Activated T-helper 1 cell treated with Interleukin-2 at 50 U/mL for 16 hours (primary cell): ENCODE measurements around the gene BBLN.
"Not testable (repeated sequence)": the region's sequence is repeated elsewhere in the genome, so short reads cannot be mapped to it uniquely, and the experiment has no call there.

Experiments used
- DNase-seq: peaks from one replicate; pipeline ENCODE4 v3.0.0-alpha.2; 2020; ENCODE audit warnings: low read depth

The BBLN gene

GRCh38 chr9:128163523-128164306 is 3.6 kb downstream of the BBLN start:
- DNase-seq = no peak

- no peak for DNase-seq
Measured at GRCh38 chr9:128164307-128164885, 4.3 kb downstream of the BBLN start.

- no peak for DNase-seq
Measured at GRCh38 chr9:128166169-128166568, 6.1 kb downstream of the BBLN start.

GRCh38 chr9:128167209-128167608 is 7.1 kb downstream of the BBLN start:
- DNase-seq = no peak

GRCh38 chr9:128168731-128169308 is 8.8 kb downstream of the BBLN start:
- no peak for DNase-seq

GRCh38 chr9:128169492-128169891 is 9.4 kb downstream of the BBLN start:
- DNase-seq = no peak

GRCh38 chr9:128169925-128170324 is 9.9 kb downstream of the BBLN start:
- no peak for DNase-seq

GRCh38 chr9:128174062-128174461 is 14.0 kb downstream of the BBLN start:
- DNase-seq = no peak

- no peak for DNase-seq
Measured at GRCh38 chr9:128175102-128175563, 15.1 kb downstream of the BBLN start.

GRCh38 chr9:128175726-128176125 is 15.7 kb downstream of the BBLN start:
- DNase-seq = no peak

GRCh38 chr9:128178806-128179431 is 18.9 kb downstream of the BBLN start:
- no peak for DNase-seq

GRCh38 chr9:128180001-128180400 is 19.9 kb downstream of the BBLN start:
- no peak for DNase-seq

GRCh38 chr9:128180447-128180846 is 20.4 kb downstream of the BBLN start:
- no peak for DNase-seq

- not testable (repeated sequence) for DNase-seq
Measured at GRCh38 chr9:128181480-128181879, 21.4 kb downstream of the BBLN start.

GRCh38 chr9:128182893-128183588 is 23.0 kb downstream of the BBLN start:
- DNase-seq = no peak

GRCh38 chr9:128185979-128186965 is 26.2 kb downstream of the BBLN start:
- no peak for DNase-seq

- DNase-seq = no peak
Measured at GRCh38 chr9:128187361-128187760, 27.3 kb downstream of the BBLN start.

GRCh38 chr9:128188209-128188608 is 28.1 kb downstream of the BBLN start:
- no peak for DNase-seq

GRCh38 chr9:128190013-128190412 is 29.9 kb downstream of the BBLN start:
- DNase-seq = no peak

- no peak for DNase-seq
Measured at GRCh38 chr9:128190516-128191405, 30.7 kb downstream of the BBLN start.
